ENCODE measurements around the gene CAPN13.
A peak's percentile ranks its signal among the peaks of the same experiment; 100 is the strongest.

CAPN13 gene

DNA sequence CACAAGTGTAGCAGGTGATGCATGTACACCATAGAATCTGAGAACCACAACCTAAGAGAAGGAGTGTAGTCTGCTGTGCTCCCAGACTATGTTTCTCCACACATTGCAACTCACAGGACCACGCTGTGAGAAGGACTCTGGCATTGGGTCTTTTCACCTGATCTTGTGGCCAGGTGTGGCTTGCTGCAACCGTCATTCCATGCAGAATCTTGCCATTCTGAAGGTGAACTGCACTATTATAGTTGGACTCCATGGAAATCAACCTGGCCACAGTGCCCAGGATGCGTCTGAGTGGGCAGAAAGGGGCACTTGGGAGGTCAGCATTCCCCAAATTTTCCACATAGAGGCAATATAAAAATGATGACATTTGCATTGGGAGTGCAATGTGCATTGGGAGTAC is 122.2 kb downstream of the CAPN13 start:
- TF ChIP-seq, protein P1, sequence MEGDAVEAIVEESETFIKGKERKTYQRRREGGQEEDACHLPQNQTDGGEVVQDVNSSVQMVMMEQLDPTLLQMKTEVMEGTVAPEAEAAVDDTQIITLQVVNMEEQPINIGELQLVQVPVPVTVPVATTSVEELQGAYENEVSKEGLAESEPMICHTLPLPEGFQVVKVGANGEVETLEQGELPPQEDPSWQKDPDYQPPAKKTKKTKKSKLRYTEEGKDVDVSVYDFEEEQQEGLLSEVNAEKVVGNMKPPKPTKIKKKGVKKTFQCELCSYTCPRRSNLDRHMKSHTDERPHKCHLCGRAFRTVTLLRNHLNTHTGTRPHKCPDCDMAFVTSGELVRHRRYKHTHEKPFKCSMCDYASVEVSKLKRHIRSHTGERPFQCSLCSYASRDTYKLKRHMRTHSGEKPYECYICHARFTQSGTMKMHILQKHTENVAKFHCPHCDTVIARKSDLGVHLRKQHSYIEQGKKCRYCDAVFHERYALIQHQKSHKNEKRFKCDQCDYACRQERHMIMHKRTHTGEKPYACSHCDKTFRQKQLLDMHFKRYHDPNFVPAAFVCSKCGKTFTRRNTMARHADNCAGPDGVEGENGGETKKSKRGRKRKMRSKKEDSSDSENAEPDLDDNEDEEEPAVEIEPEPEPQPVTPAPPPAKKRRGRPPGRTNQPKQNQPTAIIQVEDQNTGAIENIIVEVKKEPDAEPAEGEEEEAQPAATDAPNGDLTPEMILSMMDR (IDR thresholded peaks at IDR 0.05; ENCODE audit: low read depth, low read length), result no peak
- no peak for TF ChIP-seq EZH2phosphoT487 (IDR thresholded peaks at IDR 0.05; ENCODE audit: low read depth)
- Histone ChIP-seq H3K4me2 (ENCODE audit: low read length) (no peak overlapping the region), H3K27me3 (ENCODE audit: low read depth, low read length) (no peaks in the 10 kb centered on the region), H3K9me3 (ENCODE audit: insufficient read depth, low read length) (no peaks in the 10 kb centered on the region), H3K36me3 (replicated peaks; ENCODE audit: low read depth, low read length) (no peaks in the 10 kb centered on the region), H3K4me1 (ENCODE audit: low read length) (peaks cover 9% of the 10 kb centered on the region), H3K27ac (ENCODE audit: low read length) (no peak overlapping the region), H3K9ac (ENCODE audit: low read length) (no peak overlapping the region), H4K20me1 (ENCODE audit: insufficient read depth, low read length) (no peaks in the 10 kb centered on the region), H3K4me3 (ENCODE audit: low read length) (no peak overlapping the region), H3K79me2 (ENCODE audit: low read length) (no peaks in the 10 kb centered on the region), H2AFZ (ENCODE audit: low read depth, low read length) (no peak overlapping the region)

DNA sequence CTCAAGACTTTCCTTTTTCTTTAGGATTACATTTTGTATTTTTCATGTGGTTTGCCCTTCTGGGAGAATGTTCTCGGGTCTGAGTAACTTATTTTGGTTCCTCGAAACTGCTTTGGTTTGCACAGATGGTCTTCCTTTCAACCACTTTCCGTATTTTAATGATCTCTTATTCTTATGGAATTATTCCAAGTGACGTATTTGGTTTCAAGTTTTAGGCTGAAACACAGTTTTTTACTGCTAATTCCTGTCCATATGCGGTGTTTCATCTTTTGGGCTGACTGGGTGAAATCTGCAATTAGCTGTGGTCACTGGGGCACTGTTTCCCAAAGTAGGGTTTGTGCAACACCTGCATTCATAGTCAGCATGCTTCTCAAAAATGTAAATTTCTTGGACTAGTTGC is 122.7 kb downstream of the CAPN13 start:
- no peak for TF ChIP-seq EZH2phosphoT487 (IDR thresholded peaks at IDR 0.05; ENCODE audit: low read depth)
- TF ChIP-seq, protein P1 (IDR thresholded peaks at IDR 0.05; ENCODE audit: low read depth, low read length), result no peak
- Histone ChIP-seq H3K9me3 (ENCODE audit: insufficient read depth, low read length) (no peaks in the 10 kb centered on the region), H3K4me2 (ENCODE audit: low read length) (no peak overlapping the region), H3K4me1 (ENCODE audit: low read length) (peaks cover 9% of the 10 kb centered on the region), H4K20me1 (ENCODE audit: insufficient read depth, low read length) (no peaks in the 10 kb centered on the region), H2AFZ (ENCODE audit: low read depth, low read length) (no peak overlapping the region), H3K9ac (ENCODE audit: low read length) (no peak overlapping the region), H3K79me2 (ENCODE audit: low read length) (no peaks in the 10 kb centered on the region), H3K27ac (ENCODE audit: low read length) (no peak overlapping the region), H3K36me3 (replicated peaks; ENCODE audit: low read depth, low read length) (no peaks in the 10 kb centered on the region), H3K4me3 (ENCODE audit: low read length) (no peak overlapping the region), H3K27me3 (ENCODE audit: low read depth, low read length) (no peaks in the 10 kb centered on the region)

DNA sequence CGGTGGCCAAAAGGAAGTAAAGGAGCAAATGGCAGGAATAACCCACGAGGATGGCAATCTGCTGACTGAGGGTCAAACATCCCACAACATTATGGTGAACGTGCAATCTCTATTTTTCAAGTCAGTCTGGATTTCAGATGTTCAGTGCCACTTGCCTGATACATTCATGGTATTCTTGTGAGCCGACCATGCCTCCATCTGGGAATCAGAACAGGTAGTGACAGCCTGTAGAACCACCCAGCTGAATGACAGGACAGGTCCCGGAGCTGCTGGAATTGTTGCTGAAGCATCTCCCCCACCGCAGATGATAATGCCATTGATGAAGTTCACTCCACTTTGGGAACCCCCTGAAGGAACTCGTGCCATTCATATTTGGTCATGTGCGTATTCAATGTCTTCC is 123.2 kb downstream of the CAPN13 start:
- Histone ChIP-seq H3K9me3 (ENCODE audit: insufficient read depth, low read length) (no peaks in the 10 kb centered on the region), H3K9ac (ENCODE audit: low read length) (no peak overlapping the region), H4K20me1 (ENCODE audit: insufficient read depth, low read length) (no peaks in the 10 kb centered on the region), H3K4me3 (ENCODE audit: low read length) (no peak overlapping the region), H3K4me2 (ENCODE audit: low read length) (no peak overlapping the region), H2AFZ (ENCODE audit: low read depth, low read length) (no peak overlapping the region), H3K27ac (ENCODE audit: low read length) (no peak overlapping the region), H3K79me2 (ENCODE audit: low read length) (no peaks in the 10 kb centered on the region), H3K36me3 (replicated peaks; ENCODE audit: low read depth, low read length) (no peaks in the 10 kb centered on the region), H3K4me1 (ENCODE audit: low read length) (peaks cover 9% of the 10 kb centered on the region), H3K27me3 (ENCODE audit: low read depth, low read length) (no peaks in the 10 kb centered on the region)
- TF ChIP-seq, protein P1 (IDR thresholded peaks at IDR 0.05; ENCODE audit: low read depth, low read length), result no peak
- TF ChIP-seq EZH2phosphoT487 (IDR thresholded peaks at IDR 0.05; ENCODE audit: low read depth), result no peak

DNA sequence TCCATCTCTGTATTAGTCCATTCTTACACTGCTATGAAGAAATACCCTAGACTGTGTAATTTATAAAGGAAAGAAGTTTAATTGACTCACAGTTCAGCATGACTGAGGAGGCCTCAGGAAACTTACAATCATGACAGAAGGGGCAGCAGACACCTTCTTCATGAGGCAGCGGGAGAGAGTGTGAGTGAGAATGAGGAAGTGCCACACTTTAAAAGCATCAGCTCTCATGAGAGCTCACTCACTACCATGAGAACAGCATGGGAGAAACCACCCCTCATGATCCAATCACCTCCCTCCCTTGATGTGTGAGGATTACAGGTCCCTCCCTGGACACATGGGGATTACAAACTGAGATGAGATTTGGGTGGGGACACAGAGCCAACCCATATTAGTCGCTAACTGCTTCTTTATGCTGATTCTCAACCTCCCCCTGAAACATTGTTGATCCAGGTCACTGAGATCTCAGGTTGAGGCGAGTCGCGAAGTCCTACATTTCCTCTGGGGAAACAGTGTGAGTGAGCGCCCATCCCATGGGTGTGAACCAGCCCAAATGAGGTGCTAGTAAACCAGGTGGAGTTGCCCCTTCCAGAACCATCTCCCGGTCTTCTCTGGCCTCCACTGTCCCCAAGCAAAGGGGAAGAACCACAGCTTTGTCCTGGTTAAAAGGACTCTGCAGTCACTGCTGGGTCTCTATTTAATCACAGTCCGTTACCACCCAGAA is 123.8 kb downstream of the CAPN13 start:
- Histone ChIP-seq H2AFZ (ENCODE audit: low read depth, low read length) (peak overlapping the region; percentile 16; the same call in 1 of the 2 replicates), H4K20me1 (ENCODE audit: insufficient read depth, low read length) (no peaks in the 10 kb centered on the region), H3K4me1 (ENCODE audit: low read length) (peaks cover 9% of the 10 kb centered on the region), H3K4me3 (ENCODE audit: low read length) (no peak overlapping the region), H3K9ac (ENCODE audit: low read length) (no peak overlapping the region), H3K79me2 (ENCODE audit: low read length) (no peaks in the 10 kb centered on the region), H3K36me3 (replicated peaks; ENCODE audit: low read depth, low read length) (no peaks in the 10 kb centered on the region), H3K27me3 (ENCODE audit: low read depth, low read length) (no peaks in the 10 kb centered on the region), H3K27ac (ENCODE audit: low read length) (no peak overlapping the region), H3K9me3 (ENCODE audit: insufficient read depth, low read length) (no peaks in the 10 kb centered on the region), H3K4me2 (ENCODE audit: low read length) (no peak overlapping the region)
- TF ChIP-seq, protein P1 (IDR thresholded peaks at IDR 0.05; ENCODE audit: low read depth, low read length), result no peak
- TF ChIP-seq EZH2phosphoT487 (IDR thresholded peaks at IDR 0.05; ENCODE audit: low read depth), result no peak

Data from OCI-LY3 (cell line).